ENCODE results near the gene DDN. TPM values are rescaled to one million over a fixed set of nuclear protein-coding genes. Genes with fewer than 3 reads are reported as not detected.
A peak's percentile ranks its signal among the peaks of the same experiment; 100 is the strongest.

The DDN gene
- total and polyA plus RNA-seq, 9 of the 15 experiments (the other 6 are each of a cell fraction or from before 2014, with no cell fraction given), result 0.03 to 3.6 (median 1.6) TPM

DNA sequence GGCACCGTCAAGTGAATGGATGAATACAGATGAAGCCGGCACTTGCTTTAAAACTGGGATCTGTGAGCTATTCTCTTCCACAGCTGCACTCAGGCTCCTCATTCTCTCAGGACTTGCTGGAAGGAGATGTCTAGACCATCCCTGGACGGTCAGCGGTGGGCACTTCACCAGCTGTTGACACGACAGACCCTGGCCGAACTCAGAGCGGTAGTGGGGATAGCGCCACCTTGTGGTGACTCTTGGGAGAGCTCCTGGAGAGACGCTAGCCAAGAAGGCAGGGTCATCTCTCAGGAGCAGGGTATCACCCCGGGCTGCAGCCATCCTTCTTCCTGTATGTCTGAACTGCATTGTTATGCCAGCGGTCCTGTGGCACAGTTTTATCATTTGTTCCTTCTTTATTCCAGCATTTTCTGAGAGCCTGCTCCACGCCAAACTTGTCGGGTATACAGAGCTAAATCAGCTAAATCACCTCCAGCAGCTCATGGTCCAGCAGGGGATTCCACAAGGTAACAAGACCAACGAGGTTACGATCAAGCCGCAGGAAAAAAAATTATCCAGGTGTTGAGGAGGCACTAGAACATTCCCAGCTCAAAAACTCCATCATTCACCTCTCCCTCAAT is 11.0 kb downstream of the DDN start:
- H3K36me3 ChIP-seq (ENCODE audit: control insufficient read depth, insufficient read depth, low read length), result no peaks in the 10 kb centered on the region
- no TSS peak for BruUV-seq (replicated peaks)
- no peaks in the 10 kb centered on the region for H3K9me3 ChIP-seq (replicated peaks; ENCODE audit: control insufficient read depth, insufficient read depth, low read depth, low read length)
- intact Hi-C loops (cut with micrococcal nuclease) (loop anchor here (5.0 to 10.0 kb wide), 2 partner anchors 56 to 233 kb away; no protein-coding TSS in a partner anchor), in situ Hi-C loops (cut with MboI) (no loop called here)
- peaks cover 2 to 3% of the 10 kb centered on the region in 2 experiments; a peak in 2 of 5 replicates for H3K4me1 ChIP-seq (replicated peaks in 1 of 2; ENCODE audit: control insufficient read depth in 2 of 2, insufficient read depth in 2 of 2, low read length in 2 of 2)
- 15% methylated on average over 16 of the region's 16 CpGs for WGBS (ENCODE audit: insufficient coverage, low coverage, missing lambda C conversion rate)
- ChIA-PET CTCF (ENCODE audit: low intra/inter-chr PET ratio) (interaction anchor here (0.5 to 0.9 kb wide), 2 partner anchors 10 to 173 kb away, joined by 3 to 5 read pairs; no protein-coding TSS in a partner anchor), POLR2A (interaction anchor here (0.8 to 1.5 kb wide), 7 partner anchors 8 to 278 kb away, joined by 3 to 6 read pairs (median 5); no protein-coding TSS in a partner anchor)
- peaks cover 5% of the 10 kb centered on the region; the same call in 1 of the 2 replicates for H4K20me1 ChIP-seq (replicated peaks; ENCODE audit: control insufficient read depth, insufficient read depth, low read length)
- H3K9me1 ChIP-seq (ENCODE audit: control insufficient read depth, insufficient read depth, low read length), result no peaks in the 10 kb centered on the region
- H3K9ac ChIP-seq (ENCODE audit: insufficient read depth in 1 of 2, low read depth in 2 of 2, low read length in 2 of 2), result no peak overlapping the region
- no peak overlapping the region for H3K4me3 ChIP-seq
- H2AFZ ChIP-seq (ENCODE audit: low read depth, low read length), result peak overlapping the region; percentile 46; the same call in 1 of the 2 replicates
- H3K27me3 ChIP-seq (ENCODE audit: control insufficient read depth in 2 of 2, insufficient read depth in 2 of 2, low read length in 2 of 2), result peaks cover 10 to 45% of the 10 kb centered on the region in 2 experiments; a peak in 4 of 5 replicates
- FAIRE-seq, result peak; percentile 93
- DNase-seq (ENCODE audit: extremely low read depth in 1 of 4, low spot score in 3 of 4), result peak; percentile 77 to 80 (median 80)
- H3K4me2 ChIP-seq (ENCODE audit: insufficient read depth, low read length), result no peak overlapping the region; the same call in 1 of the 2 replicates
- no peak overlapping the region for H3K27ac ChIP-seq (ENCODE audit: extremely low read depth, low read depth, low read length)
- peak; percentile 93 for ATAC-seq
- no peaks in the 10 kb centered on the region for H3K79me2 ChIP-seq (ENCODE audit: control insufficient read depth, insufficient read depth, low read length)
- TF ChIP-seq NFIX (CRISPR knock-in tag; IDR thresholded peaks at IDR 0.05; ENCODE audit: low read depth) (no peak), PATZ1 (CRISPR knock-in tag; IDR thresholded peaks at IDR 0.05; ENCODE audit: borderline replicate concordance) (no peak), HDGF (IDR thresholded peaks at IDR 0.05) (no peak), RB1 (IDR thresholded peaks at IDR 0.05; ENCODE audit: low read depth) (0 out of 2 replicates have a peak, but pooled peaks have one; percentile 39), CBFA2T3 (IDR thresholded peaks at IDR 0.05) (no peak), TAF9B (IDR thresholded peaks at IDR 0.05; ENCODE audit: partially characterized antibody) (no peak), GTF3C2 (IDR thresholded peaks at IDR 0.05; ENCODE audit: borderline replicate concordance, extremely low read depth, insufficient read length) (no peak)
- TF ChIP-seq, protein P1, sequence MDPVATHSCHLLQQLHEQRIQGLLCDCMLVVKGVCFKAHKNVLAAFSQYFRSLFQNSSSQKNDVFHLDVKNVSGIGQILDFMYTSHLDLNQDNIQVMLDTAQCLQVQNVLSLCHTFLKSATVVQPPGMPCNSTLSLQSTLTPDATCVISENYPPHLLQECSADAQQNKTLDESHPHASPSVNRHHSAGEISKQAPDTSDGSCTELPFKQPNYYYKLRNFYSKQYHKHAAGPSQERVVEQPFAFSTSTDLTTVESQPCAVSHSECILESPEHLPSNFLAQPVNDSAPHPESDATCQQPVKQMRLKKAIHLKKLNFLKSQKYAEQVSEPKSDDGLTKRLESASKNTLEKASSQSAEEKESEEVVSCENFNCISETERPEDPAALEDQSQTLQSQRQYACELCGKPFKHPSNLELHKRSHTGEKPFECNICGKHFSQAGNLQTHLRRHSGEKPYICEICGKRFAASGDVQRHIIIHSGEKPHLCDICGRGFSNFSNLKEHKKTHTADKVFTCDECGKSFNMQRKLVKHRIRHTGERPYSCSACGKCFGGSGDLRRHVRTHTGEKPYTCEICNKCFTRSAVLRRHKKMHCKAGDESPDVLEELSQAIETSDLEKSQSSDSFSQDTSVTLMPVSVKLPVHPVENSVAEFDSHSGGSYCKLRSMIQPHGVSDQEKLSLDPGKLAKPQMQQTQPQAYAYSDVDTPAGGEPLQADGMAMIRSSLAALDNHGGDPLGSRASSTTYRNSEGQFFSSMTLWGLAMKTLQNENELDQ (CRISPR knock-in tag; IDR thresholded peaks at IDR 0.05; ENCODE audit: borderline replicate concordance), result no peak
- TF ChIP-seq, protein P2, sequence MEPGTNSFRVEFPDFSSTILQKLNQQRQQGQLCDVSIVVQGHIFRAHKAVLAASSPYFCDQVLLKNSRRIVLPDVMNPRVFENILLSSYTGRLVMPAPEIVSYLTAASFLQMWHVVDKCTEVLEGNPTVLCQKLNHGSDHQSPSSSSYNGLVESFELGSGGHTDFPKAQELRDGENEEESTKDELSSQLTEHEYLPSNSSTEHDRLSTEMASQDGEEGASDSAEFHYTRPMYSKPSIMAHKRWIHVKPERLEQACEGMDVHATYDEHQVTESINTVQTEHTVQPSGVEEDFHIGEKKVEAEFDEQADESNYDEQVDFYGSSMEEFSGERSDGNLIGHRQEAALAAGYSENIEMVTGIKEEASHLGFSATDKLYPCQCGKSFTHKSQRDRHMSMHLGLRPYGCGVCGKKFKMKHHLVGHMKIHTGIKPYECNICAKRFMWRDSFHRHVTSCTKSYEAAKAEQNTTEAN (CRISPR knock-in tag; IDR thresholded peaks at IDR 0.05), result no peak

Measured in K562 (cell line).